ENCODE measurements around the gene PROM2. TPM values are rescaled to one million over a fixed set of nuclear protein-coding genes. Genes with fewer than 3 reads are reported as not detected.

The PROM2 gene
- total RNA-seq, 1 experiment from 2014 or later: 129 TPM

GRCh38 chr2:95331606-95332005 is 57.4 kb downstream of the PROM2 start:
- Histone ChIP-seq H3K27ac (no peak overlapping the region), H3K4me3 (no peak overlapping the region), H3K27me3 (ENCODE audit: insufficient read depth, low read depth) (no peaks in the 10 kb centered on the region), H3K9me3 (ENCODE audit: insufficient read depth, low read depth) (no peaks in the 10 kb centered on the region), H3K4me2 (no peak overlapping the region), H3K36me3 (ENCODE audit: low read depth) (no peaks in the 10 kb centered on the region), H3F3A (ENCODE audit: insufficient read depth, low read depth) (no peaks in the 10 kb centered on the region), H2AFZ (no peak overlapping the region), H3K4me1 (replicated peaks; ENCODE audit: insufficient read depth) (no peaks in the 10 kb centered on the region), H4K20me1 (ENCODE audit: insufficient read depth) (no peaks in the 10 kb centered on the region), H3K79me2 (ENCODE audit: low read depth) (no peaks in the 10 kb centered on the region), H3K9me2 (ENCODE audit: insufficient read depth) (no peaks in the 10 kb centered on the region)
- POLR2A ChIA-PET (ENCODE audit: unreplicated experiment): no interaction called here
- BruUV-seq (replicated peaks): no TSS peak
- DNase-seq: no peak
- intact Hi-C loops (cut with micrococcal nuclease; ENCODE audit: unreplicated experiment): no loop called here
- CTCF ChIA-PET: interaction anchor here (0.8 to 1.0 kb wide), 2 partner anchors 57 to 71 kb away, joined by 3 to 4 read pairs; partner anchors contain the start of genes FAHD2A and PROM2
- TF ChIP-seq CTCF (conservative IDR thresholded peaks at IDR 0.05) (no peak), EZH2 (IDR thresholded peaks at IDR 0.05; ENCODE audit: low read depth) (no peak)

GRCh38 chr2:95332036-95332435 is 57.8 kb downstream of the PROM2 start:
- H4K20me1 ChIP-seq (ENCODE audit: insufficient read depth): no peaks in the 10 kb centered on the region
- ChIA-PET POLR2A (ENCODE audit: unreplicated experiment) (no interaction called here), CTCF (interaction anchor here (0.8 kb wide), 1 partner anchor 70 kb away, joined by 3 read pairs; the partner anchor contains the start of gene FAHD2A)
- DNase-seq: no peak
- no peaks in the 10 kb centered on the region for H3K79me2 ChIP-seq (ENCODE audit: low read depth)
- H3K27me3 ChIP-seq (ENCODE audit: insufficient read depth, low read depth): peaks cover 4% of the 10 kb centered on the region
- no peak for TF ChIP-seq CTCF (conservative IDR thresholded peaks at IDR 0.05)
- TF ChIP-seq EZH2 (IDR thresholded peaks at IDR 0.05; ENCODE audit: low read depth): no peak
- no peak overlapping the region for H3K4me2 ChIP-seq
- no peaks in the 10 kb centered on the region for H3F3A ChIP-seq (ENCODE audit: insufficient read depth, low read depth)
- no peaks in the 10 kb centered on the region for H3K36me3 ChIP-seq (ENCODE audit: low read depth)
- H3K4me1 ChIP-seq (replicated peaks; ENCODE audit: insufficient read depth): no peaks in the 10 kb centered on the region
- no peak overlapping the region for H2AFZ ChIP-seq
- no peak overlapping the region for H3K27ac ChIP-seq
- H3K9me3 ChIP-seq (ENCODE audit: insufficient read depth, low read depth): no peaks in the 10 kb centered on the region
- no peaks in the 10 kb centered on the region for H3K9me2 ChIP-seq (ENCODE audit: insufficient read depth)
- no TSS peak for BruUV-seq (replicated peaks)
- no peak overlapping the region for H3K4me3 ChIP-seq
- intact Hi-C loops (cut with micrococcal nuclease; ENCODE audit: unreplicated experiment): no loop called here

GRCh38 chr2:95333056-95333455 is 58.8 kb downstream of the PROM2 start:
- no peaks in the 10 kb centered on the region for H3K36me3 ChIP-seq (ENCODE audit: low read depth)
- H3K27ac ChIP-seq: no peak overlapping the region
- H2AFZ ChIP-seq: no peak overlapping the region
- no peaks in the 10 kb centered on the region for H3K9me3 ChIP-seq (ENCODE audit: insufficient read depth, low read depth)
- no peak for DNase-seq
- no peaks in the 10 kb centered on the region for H4K20me1 ChIP-seq (ENCODE audit: insufficient read depth)
- ChIA-PET POLR2A (ENCODE audit: unreplicated experiment) (no interaction called here), CTCF (no interaction called here)
- H3K4me1 ChIP-seq (replicated peaks; ENCODE audit: insufficient read depth): no peaks in the 10 kb centered on the region
- peaks cover 6% of the 10 kb centered on the region for H3K27me3 ChIP-seq (ENCODE audit: insufficient read depth, low read depth)
- no peaks in the 10 kb centered on the region for H3F3A ChIP-seq (ENCODE audit: insufficient read depth, low read depth)
- no peaks in the 10 kb centered on the region for H3K79me2 ChIP-seq (ENCODE audit: low read depth)
- TF ChIP-seq CTCF (conservative IDR thresholded peaks at IDR 0.05): no peak
- no peak for TF ChIP-seq EZH2 (IDR thresholded peaks at IDR 0.05; ENCODE audit: low read depth)
- intact Hi-C loops (cut with micrococcal nuclease; ENCODE audit: unreplicated experiment): no loop called here
- no peak overlapping the region for H3K4me3 ChIP-seq
- BruUV-seq (replicated peaks): no TSS peak
- no peaks in the 10 kb centered on the region for H3K9me2 ChIP-seq (ENCODE audit: insufficient read depth)
- no peak overlapping the region for H3K4me2 ChIP-seq
